Activated CD4-positive, alpha-beta T cell treated with anti-CD3 and anti-CD28 coated beads, Interleukin-2, amount 10 ng/mL, durations not matched to agents 7 days and 5 days (primary cell): ENCODE measurements around the gene CHCHD4. TPM values are rescaled to one million over a fixed set of nuclear protein-coding genes. Genes with fewer than 3 reads are reported as not detected.

ENCODE experiments used
- CTCF ChIA-PET: fragments of 350-600 bp; sonication (Branson Sonifier 250); formaldehyde crosslinking; loops from one replicate; lab custom pipeline; 2021; ENCODE audit warnings: antibody characterized with exemption; lab: Charles Lee
- POLR2A ChIA-PET: fragments of 350-600 bp; sonication (Branson Sonifier 250); formaldehyde crosslinking; loops from one replicate; lab custom pipeline; 2021; ENCODE audit warnings: antibody characterized with exemption; lab: Charles Lee
- DNase-seq: peaks from one replicate; pipeline ENCODE4 v3.0.0-alpha.2; 2020
- H3K27ac Mint-ChIP-seq: one replicate; pipeline ENCODE4 v1.8.0; 2021; ENCODE audit warnings: mild to moderate bottlenecking, moderate library complexity, mixed read lengths
- H3K27me3 Mint-ChIP-seq: one replicate; pipeline ENCODE4 v1.8.0; 2021; ENCODE audit warnings: mixed read lengths
- H3K36me3 Mint-ChIP-seq: one replicate; pipeline ENCODE4 v1.8.0; 2021; ENCODE audit warnings: low read depth, mixed read lengths
- H3K4me1 Mint-ChIP-seq: one replicate; pipeline ENCODE4 v1.8.0; 2021; ENCODE audit warnings: mixed read lengths
- H3K4me3 Mint-ChIP-seq: one replicate; pipeline ENCODE4 v1.8.0; 2021; ENCODE audit warnings: mild to moderate bottlenecking, moderate library complexity, mixed read lengths
- H3K9me3 Mint-ChIP-seq: one replicate; pipeline ENCODE4 v1.8.0; 2021; ENCODE audit warnings: mixed read lengths
- total RNA-seq, 2 experiments: library from RNA; stranded (reverse); gene quantifications; one replicate each; pipeline ENCODE4 v1.2.3, GENCODE V29; 2021

CHCHD4 gene
- total RNA-seq, 2 experiments from 2014 or later = 12.7 to 13.2 TPM

DNA sequence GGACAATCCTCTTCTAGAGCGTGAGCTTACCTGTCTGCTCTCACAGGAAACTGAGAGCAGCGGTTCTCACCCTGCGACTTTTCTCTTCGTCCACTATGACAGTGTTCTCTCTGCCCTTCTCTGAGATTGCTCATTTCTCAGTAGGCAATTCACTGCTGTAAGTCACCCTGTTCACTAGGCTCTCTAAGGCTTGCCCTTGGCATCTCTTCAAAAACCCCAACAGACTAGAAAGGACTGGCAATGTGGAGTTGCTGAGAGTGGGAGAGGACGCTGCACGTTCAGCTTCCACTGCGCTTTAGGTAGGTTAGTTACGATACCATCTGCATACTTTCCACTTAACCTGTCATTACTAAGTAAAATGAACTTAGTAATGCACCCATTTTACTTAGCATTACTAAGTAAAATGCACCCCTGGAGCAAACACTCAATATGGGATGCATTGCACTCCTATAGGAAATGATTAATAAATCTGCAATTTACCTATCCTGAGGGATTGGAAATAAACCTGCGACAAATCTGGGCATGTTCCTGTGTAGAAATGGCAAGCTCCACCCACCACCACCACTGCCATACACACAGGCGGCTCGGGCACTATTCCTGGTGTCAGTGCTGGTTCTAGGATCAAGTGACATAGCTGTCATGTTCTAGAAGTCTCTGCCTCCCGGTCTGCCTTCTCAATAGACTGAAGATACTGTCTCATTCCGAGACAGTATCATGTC is 32.3 kb upstream of the CHCHD4 start:
- H3K4me3 Mint-ChIP-seq = no peak overlapping the region
- H3K4me1 Mint-ChIP-seq = peaks cover 2% of the 10 kb centered on the region
- ChIA-PET POLR2A (no interaction called here), CTCF (interaction anchor here (0.7 kb wide), 1 partner anchor 12 kb away, joined by 4 read pairs; no protein-coding TSS in a partner anchor)
- H3K27me3 Mint-ChIP-seq = no peaks in the 10 kb centered on the region
- H3K9me3 Mint-ChIP-seq = peaks cover 13% of the 10 kb centered on the region
- H3K27ac Mint-ChIP-seq = no peak overlapping the region
- no peak for DNase-seq
- peaks cover 61% of the 10 kb centered on the region for H3K36me3 Mint-ChIP-seq

DNA sequence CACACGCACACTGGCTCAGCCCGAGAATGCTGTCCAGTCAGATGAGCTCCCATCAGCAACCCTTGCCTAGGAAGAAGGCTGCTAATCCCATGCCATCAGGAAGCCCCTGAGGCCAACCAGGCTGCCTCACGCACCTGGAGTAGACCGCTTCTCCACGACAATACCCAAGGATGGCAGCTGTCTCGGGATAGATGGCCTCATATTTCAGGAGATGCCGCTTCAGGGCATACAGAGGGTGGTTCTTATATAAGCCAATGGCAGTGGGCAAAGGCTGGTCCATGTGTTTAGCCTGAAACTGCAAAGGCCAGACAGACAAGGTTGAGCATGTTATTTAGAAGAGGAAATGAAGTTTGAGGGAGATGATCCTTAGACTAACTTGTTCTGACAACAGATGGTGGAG is 31.5 kb upstream of the CHCHD4 start:
- Mint-ChIP-seq H3K4me1 (peaks cover 2% of the 10 kb centered on the region), H3K9me3 (peaks cover 5% of the 10 kb centered on the region), H3K36me3 (peaks cover 53% of the 10 kb centered on the region), H3K27ac (no peak overlapping the region), H3K27me3 (no peaks in the 10 kb centered on the region), H3K4me3 (no peak overlapping the region)
- POLR2A ChIA-PET = no interaction called here
- DNase-seq = no peak
- CTCF ChIA-PET = interaction anchor here (0.7 kb wide), 1 partner anchor 11 kb away, joined by 4 read pairs; no protein-coding TSS in a partner anchor

DNA sequence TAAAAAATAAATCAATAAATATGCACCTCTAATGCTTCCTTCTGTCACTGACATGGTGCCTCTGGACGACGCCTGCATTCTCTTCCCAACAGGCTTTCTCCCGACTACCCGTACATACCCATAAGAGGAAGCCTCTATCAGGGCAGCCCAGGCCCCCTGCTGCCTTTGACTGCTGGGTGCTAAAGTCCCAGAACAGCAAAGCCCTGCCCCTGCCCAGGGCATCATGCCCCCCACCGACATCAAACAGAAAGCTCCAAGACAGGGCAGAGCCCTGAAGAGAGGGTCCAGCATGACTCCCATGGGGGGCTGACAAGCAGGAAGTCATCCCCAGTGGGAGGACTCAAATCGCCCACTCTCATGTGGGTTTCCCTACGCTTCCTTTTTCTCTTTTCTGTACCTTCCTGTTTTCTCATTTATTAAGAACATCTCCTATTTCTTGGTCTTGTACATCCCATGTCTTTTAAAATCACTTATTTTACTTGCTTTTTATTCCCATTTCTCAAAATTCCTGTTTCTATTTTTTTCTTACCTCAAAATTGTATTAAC is 30.3 kb upstream of the CHCHD4 start:
- H3K36me3 Mint-ChIP-seq = peaks cover 40% of the 10 kb centered on the region
- H3K27ac Mint-ChIP-seq = no peak overlapping the region
- no peaks in the 10 kb centered on the region for H3K27me3 Mint-ChIP-seq
- H3K9me3 Mint-ChIP-seq = no peaks in the 10 kb centered on the region
- ChIA-PET POLR2A (no interaction called here), CTCF (no interaction called here)
- H3K4me1 Mint-ChIP-seq = peaks cover 2% of the 10 kb centered on the region
- H3K4me3 Mint-ChIP-seq = no peak overlapping the region
- DNase-seq = no peak

DNA sequence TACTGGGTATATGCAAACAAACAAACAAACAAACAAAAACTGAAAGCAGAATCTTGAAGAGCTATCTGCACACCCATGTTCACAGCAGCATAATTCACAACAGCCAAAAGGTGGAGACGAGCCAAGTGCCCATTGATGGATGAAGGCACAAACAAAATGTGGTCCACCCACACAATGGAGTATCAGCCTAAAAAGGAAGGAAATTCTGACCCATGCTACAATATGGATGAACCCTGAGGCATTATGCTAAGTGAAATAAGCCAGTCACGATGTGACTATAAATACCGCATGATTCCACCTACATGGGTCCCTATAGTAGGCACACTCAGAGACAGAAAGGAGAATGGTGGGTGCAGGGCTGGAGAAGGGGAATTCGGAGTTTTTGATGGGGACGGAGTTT is 29.6 kb upstream of the CHCHD4 start:
- ChIA-PET CTCF (interaction anchor here (0.8 to 1.6 kb wide), 2 partner anchors 13 to 14 kb away, joined by 3 read pairs; no protein-coding TSS in a partner anchor), POLR2A (no interaction called here)
- Mint-ChIP-seq H3K4me3 (no peak overlapping the region), H3K36me3 (peaks cover 36% of the 10 kb centered on the region), H3K4me1 (peaks cover 2% of the 10 kb centered on the region), H3K27ac (no peak overlapping the region), H3K9me3 (no peaks in the 10 kb centered on the region), H3K27me3 (no peaks in the 10 kb centered on the region)
- DNase-seq = no peak

DNA sequence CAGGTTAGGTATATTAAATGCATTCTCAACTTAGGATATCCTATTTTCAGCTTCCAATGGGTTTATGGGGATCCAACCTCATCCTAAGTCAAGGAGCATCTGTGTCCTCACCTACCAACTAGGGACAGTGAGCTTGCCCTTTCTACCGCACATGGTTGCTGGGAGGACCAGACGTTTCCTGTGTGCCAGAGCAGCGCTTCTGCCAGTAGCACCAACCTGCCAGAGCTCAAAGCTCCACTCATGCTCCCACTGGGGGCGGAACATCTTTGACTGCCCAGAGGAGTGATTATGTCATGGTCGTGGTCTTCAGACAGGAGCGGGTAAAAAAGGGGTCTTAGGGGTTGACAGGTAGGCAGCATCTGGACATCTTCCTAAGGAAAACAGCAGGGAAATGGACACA is 29.0 kb upstream of the CHCHD4 start:
- ChIA-PET CTCF (interaction anchor here (0.8 to 1.6 kb wide), 2 partner anchors 13 kb away, joined by 3 read pairs; no protein-coding TSS in a partner anchor), POLR2A (no interaction called here)
- Mint-ChIP-seq H3K36me3 (peaks cover 30% of the 10 kb centered on the region), H3K27me3 (no peaks in the 10 kb centered on the region), H3K4me3 (no peak overlapping the region), H3K4me1 (peaks cover 2% of the 10 kb centered on the region), H3K9me3 (no peaks in the 10 kb centered on the region), H3K27ac (no peak overlapping the region)
- no peak for DNase-seq

DNA sequence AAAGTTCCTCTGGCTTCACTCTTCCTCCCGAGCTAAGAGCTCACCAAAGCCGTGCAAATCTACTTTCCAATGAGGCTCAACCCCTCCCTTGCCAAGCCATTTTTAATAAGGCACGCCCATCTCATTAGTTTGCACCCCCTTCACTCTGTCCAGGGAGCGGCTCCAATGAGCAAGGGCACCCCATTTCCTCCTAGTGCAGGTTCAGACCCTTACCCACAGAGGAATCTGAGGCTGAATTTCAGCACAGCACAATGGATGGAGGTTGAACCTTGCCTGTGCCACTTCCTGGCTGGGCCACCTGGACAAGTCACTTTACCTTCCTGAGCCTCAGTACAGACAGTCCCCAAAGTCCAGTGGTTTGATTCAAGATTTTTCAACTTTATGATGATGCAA is 28.3 kb upstream of the CHCHD4 start:
- no peak overlapping the region for H3K4me3 Mint-ChIP-seq
- no peaks in the 10 kb centered on the region for H3K9me3 Mint-ChIP-seq
- no peak for DNase-seq
- no peaks in the 10 kb centered on the region for H3K27me3 Mint-ChIP-seq
- peaks cover 25% of the 10 kb centered on the region for H3K36me3 Mint-ChIP-seq
- H3K27ac Mint-ChIP-seq = no peak overlapping the region
- ChIA-PET POLR2A (no interaction called here), CTCF (interaction anchor here (1.6 to 2.5 kb wide), 2 partner anchors 11 to 14 kb away, joined by 3 to 10 read pairs; no protein-coding TSS in a partner anchor)
- peaks cover 2% of the 10 kb centered on the region for H3K4me1 Mint-ChIP-seq

DNA sequence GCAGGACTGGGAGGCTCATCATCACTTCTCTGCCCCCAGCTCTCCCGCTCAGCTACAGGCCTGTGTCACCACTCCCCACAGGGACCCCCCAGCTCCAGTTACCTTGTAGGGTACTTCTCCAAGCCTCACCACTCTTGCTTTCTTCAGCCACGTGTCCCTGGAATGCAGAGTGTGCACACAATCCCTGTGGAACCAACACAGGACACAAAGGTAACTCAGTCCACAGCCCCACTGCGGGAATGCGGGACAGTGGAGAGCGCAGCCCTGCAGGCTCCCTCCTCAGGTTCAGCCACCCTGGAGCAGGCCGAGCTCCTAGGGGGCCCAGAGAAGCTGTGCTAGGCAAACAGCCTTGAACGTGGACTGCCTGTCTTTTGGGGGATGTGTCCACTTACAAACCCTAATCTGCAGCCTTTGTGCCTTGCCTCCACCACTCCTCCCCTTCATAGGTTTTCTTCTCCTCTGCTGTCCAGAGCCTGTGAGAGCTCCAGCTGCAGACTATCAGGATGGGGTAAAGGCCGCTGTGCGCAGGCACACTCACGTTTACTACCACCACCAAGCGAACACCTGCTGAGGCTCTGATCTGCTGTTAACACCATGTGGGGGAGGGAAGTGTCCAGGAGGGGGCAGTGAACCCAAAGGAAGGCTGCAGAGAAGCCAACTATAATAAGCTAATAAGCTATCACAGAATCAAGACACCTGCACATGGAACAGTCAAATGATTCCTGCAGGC is 27.7 kb upstream of the CHCHD4 start:
- ChIA-PET POLR2A (no interaction called here), CTCF (interaction anchor here (1.6 to 2.5 kb wide), 2 partner anchors 10 to 15 kb away, joined by 3 to 10 read pairs; no protein-coding TSS in a partner anchor)
- DNase-seq = no peak

DNA sequence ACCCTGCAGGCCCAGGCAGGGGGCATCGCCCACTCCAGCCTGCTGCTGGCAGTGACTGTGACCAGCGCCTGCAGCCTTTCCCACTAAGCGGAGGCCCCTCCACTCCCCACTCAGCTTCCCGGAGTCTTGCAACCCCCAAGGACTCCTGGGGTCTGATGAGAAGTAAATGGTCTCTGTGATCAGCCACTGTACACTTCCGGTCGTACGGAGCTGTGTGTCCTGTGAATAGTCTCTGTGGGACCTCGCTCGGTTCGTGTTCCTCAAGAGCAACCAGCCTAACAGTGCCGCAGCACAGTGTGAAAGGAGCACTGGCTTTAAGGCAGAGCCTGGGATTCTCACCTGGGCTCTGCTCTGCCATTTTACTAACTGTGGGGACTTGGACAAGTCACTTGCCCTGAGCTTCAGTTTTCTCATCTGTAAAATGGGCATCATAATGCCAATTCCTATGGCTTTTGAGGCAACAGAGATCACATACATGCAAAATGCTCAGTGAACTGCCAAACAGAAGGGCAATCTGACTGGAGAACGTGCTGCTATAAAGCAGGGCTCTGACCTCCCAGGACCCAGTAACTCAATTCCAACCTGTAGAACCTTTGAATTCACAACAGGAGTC is 26.9 kb upstream of the CHCHD4 start:
- Mint-ChIP-seq H3K27me3 (no peaks in the 10 kb centered on the region), H3K4me3 (no peak overlapping the region), H3K9me3 (no peaks in the 10 kb centered on the region), H3K36me3 (peaks cover 20% of the 10 kb centered on the region), H3K4me1 (peaks cover 2% of the 10 kb centered on the region), H3K27ac (no peak overlapping the region)
- DNase-seq = no peak
- POLR2A ChIA-PET = no interaction called here
- CTCF ChIA-PET = interaction anchor here (1.2 to 2.5 kb wide), 2 partner anchors 9 to 27 kb away, joined by 3 to 10 read pairs; partner anchors contain the start of genes CHCHD4 and TMEM43

More for the DNA sequence above, 27.7 kb upstream of the CHCHD4 start:
- peaks cover 26% of the 10 kb centered on the region for H3K36me3 Mint-ChIP-seq
- H3K27me3 Mint-ChIP-seq = no peaks in the 10 kb centered on the region
- H3K4me3 Mint-ChIP-seq = no peak overlapping the region
- peaks cover 2% of the 10 kb centered on the region for H3K4me1 Mint-ChIP-seq
- H3K27ac Mint-ChIP-seq = no peak overlapping the region
- H3K9me3 Mint-ChIP-seq = no peaks in the 10 kb centered on the region

DNA sequence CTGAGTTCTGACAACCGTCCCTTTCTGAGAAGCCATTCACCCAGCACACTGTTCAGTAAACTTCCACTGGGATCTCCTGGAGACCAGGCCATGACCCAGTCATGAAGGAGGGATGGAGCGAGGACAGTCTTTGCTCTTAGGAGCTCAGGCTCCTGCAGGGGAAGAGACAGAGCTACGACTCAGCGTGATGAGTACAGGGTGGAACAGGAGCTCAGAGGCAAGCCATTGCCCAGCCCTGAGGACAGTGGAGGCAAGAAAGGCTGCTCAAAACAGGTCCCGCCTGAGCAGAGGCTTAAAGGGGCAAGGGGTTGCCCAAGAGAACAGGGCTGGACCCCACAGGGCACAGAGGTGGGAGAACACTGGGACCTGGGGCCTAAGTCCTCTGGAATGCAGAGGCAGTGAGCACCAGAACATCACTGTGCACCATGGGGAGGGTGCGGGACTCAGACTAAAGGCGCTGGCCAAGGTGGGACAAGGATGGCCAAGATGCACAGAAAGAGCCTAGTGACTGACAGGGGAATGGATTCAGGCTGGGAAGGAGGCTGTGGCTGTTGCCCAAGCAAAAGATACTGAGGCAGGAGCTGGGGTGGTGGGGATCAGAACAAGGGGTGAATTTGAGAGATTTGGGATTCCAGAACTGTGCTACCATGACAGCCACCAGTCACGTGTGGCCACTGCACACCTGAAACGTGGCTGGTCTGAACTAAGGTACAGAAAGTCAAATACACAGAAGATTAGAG is 26.0 kb upstream of the CHCHD4 start:
- Mint-ChIP-seq H3K27me3 (no peaks in the 10 kb centered on the region), H3K9me3 (no peaks in the 10 kb centered on the region), H3K4me1 (peaks cover 3% of the 10 kb centered on the region), H3K4me3 (no peak overlapping the region), H3K36me3 (peaks cover 19% of the 10 kb centered on the region), H3K27ac (no peak overlapping the region)
- CTCF ChIA-PET = interaction anchor here (0.8 to 2.5 kb wide), 4 partner anchors 8 to 26 kb away, joined by 3 to 10 read pairs (median 4); partner anchors contain the start of genes CHCHD4 and TMEM43
- DNase-seq = no peak
- POLR2A ChIA-PET = no interaction called here

DNA sequence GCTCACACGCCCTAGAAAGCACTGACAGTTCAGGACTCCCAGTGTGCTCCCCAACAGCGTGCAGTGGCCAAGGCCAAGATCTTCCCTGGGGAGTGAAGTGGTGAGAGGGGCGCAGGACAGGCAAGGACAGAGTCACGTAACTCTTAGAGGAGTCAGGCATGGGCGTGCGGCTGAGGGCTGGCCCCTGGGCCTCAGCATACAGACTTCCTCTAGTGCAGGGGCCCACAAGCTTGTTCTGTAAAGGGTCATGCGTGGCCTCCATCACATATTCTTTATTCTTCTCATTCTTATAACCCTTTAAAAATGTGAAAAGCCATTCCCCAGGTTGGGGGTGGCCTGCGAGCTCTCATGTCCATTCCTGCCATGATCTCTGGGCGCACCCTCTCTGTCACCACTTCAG is 25.4 kb upstream of the CHCHD4 start:
- peaks cover 22% of the 10 kb centered on the region for H3K36me3 Mint-ChIP-seq
- CTCF ChIA-PET = interaction anchor here (0.8 to 1.7 kb wide), 2 partner anchors 13 to 25 kb away, joined by 3 to 5 read pairs; partner anchors contain the start of gene TMEM43
- H3K27me3 Mint-ChIP-seq = no peaks in the 10 kb centered on the region
- POLR2A ChIA-PET = no interaction called here
- DNase-seq = no peak
- no peak overlapping the region for H3K4me3 Mint-ChIP-seq
- no peaks in the 10 kb centered on the region for H3K9me3 Mint-ChIP-seq
- no peak overlapping the region for H3K27ac Mint-ChIP-seq
- H3K4me1 Mint-ChIP-seq = peaks cover 7% of the 10 kb centered on the region

DNA sequence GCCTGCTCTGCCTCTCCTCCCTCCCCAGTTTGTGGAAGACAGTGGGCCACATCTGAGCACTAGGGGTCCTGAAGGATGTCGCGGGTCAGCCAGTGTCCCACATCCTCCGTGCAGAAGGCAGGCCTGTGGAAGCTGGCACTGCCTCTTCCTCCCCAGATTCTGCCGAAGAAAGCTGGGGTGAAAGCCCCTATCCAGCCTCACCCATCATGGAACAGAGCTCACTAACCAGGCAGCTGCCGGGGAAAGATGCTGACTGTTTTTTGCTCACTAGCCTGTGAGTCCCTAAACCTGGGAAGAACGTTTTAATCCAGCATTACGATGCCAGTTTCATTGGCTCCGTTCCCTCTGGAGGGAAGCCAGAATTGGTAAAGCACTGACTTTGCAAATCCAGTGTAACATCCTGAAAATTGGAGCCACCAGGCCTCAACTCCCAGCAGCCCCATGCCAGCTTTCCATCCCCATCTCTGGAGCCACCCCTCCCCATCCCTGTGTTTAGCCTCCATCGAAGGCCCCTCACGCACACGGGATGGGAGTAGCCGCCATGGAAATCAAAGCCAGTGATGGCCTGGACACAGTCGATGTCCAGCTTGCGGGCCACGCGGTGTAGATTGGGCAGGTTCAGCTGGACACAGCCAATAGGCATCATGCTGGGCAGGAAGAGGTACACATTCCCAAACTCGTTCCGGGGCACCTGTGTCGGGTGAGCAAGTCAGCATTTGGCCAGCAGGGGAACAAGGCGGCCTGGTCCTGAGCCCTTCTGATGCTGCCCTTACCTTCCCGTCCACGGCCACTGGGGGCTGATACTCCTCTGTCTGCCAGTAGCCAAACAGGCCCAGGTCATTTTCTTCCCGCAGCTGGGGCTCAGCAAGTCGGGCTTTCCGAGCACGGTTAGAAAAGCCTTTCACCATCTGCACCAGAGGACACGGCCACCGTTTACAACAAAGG is 23.6 kb upstream of the CHCHD4 start:
- ChIA-PET CTCF (interaction anchor here (1.3 kb wide), 1 partner anchor 30 kb away, joined by 3 read pairs; the partner anchor contains the start of genes LSM3 and XPC), POLR2A (no interaction called here)
- H3K27ac Mint-ChIP-seq = peak overlapping the region; percentile 52

More for the DNA sequence above, 23.6 kb upstream of the CHCHD4 start:
- Mint-ChIP-seq H3K27me3 (no peaks in the 10 kb centered on the region), H3K9me3 (no peaks in the 10 kb centered on the region), H3K4me3 (no peak overlapping the region), H3K36me3 (peaks cover 23% of the 10 kb centered on the region), H3K4me1 (peaks cover 22% of the 10 kb centered on the region)
- DNase-seq = no peak
